NCI-H526 treated with DMSO at 0.1 percent for 48 hours (cell line): ENCODE results near the gene SLIT3.

ENCODE experiments used
- DNase-seq: peaks from one replicate; lab custom pipeline; 2025; lab: John Stamatoyannopoulos, UW

SLIT3 gene

GRCh38 chr5:168829922-168830417, 471.0 kb downstream of the SLIT3 start:
- DNase-seq: no peak

GRCh38 chr5:168829044-168829443, 471.9 kb downstream of the SLIT3 start:
- DNase-seq: no peak

- DNase-seq: no peak
Measured at GRCh38 chr5:168827636-168828035, 473.3 kb downstream of the SLIT3 start.

- DNase-seq: no peak
Measured at GRCh38 chr5:168826246-168826725, 474.7 kb downstream of the SLIT3 start.

- no peak for DNase-seq
Measured at GRCh38 chr5:168822745-168823281, 478.1 kb downstream of the SLIT3 start.

- no peak for DNase-seq
Measured at GRCh38 chr5:168822248-168822744, 478.6 kb downstream of the SLIT3 start.

- no peak for DNase-seq
Measured at GRCh38 chr5:168820874-168821273, 480.1 kb downstream of the SLIT3 start.

GRCh38 chr5:168819004-168819621, 481.8 kb downstream of the SLIT3 start:
- DNase-seq: no peak

GRCh38 chr5:168818558-168818957, 482.4 kb downstream of the SLIT3 start:
- DNase-seq: no peak

GRCh38 chr5:168817591-168817990, 483.3 kb downstream of the SLIT3 start:
- DNase-seq: no peak

- DNase-seq: no peak
Measured at GRCh38 chr5:168816661-168817060, 484.3 kb downstream of the SLIT3 start.

GRCh38 chr5:168813184-168813968, 487.6 kb downstream of the SLIT3 start:
- no peak for DNase-seq

- DNase-seq: no peak
Measured at GRCh38 chr5:168810641-168811040, 490.3 kb downstream of the SLIT3 start.

- no peak for DNase-seq
Measured at GRCh38 chr5:168809218-168809617, 491.7 kb downstream of the SLIT3 start.

- DNase-seq: no peak
Measured at GRCh38 chr5:168808051-168808616, 492.8 kb downstream of the SLIT3 start.

- no peak for DNase-seq
Measured at GRCh38 chr5:168807287-168807686, 493.7 kb downstream of the SLIT3 start.

- DNase-seq: no peak
Measured at GRCh38 chr5:168803541-168803940, 497.4 kb downstream of the SLIT3 start.

- peak; percentile 3 for DNase-seq
Measured at GRCh38 chr5:168802337-168802736, 498.6 kb downstream of the SLIT3 start.

GRCh38 chr5:168801567-168801966, 499.4 kb downstream of the SLIT3 start:
- no peak for DNase-seq

- DNase-seq: no peak
Measured at GRCh38 chr5:168800701-168801100, 500.2 kb downstream of the SLIT3 start.

- DNase-seq: no peak
Measured at GRCh38 chr5:168798065-168799023, 502.6 kb downstream of the SLIT3 start.
